Measurements from ENCODE around the gene DMGDH.
A peak's percentile ranks its signal among the peaks of the same experiment; 100 is the strongest.

Gene DMGDH

DNA sequence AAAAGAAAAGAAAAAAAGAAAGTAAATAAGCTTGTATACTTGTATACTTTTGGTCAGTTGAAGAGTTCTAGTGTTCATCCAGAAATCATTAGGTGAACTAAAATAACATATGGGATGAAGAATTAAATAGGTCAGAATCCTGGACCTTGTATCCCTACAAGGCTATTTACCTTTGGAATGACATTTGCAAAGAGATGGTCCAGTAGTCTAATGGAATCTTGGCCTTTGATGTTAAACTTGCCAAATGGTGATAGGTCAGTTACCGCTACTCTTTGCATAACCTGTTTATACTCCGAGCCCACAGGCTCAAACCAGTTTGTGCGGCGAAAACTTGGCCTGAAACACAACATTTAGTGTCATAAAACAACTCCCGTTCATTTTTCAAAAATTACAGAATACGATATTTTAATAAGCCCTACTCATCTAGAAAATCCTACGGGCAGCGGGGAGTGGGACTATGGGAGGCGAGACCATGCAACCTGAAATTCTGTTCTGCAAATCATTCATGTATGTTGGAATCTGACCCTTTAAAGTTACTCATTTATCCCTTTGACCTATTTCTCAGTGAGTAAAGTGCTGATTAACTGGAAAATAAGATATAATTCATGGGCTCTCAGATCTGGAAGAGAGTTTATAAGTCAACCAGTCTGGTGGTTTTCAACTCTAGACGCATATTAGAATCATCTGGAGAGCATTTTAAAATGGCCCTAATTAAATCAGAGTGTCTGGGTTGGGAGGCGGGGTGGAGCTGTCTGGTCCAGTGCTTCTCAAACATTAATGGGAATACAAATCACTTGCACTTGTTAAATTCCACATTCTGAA lies 38.6 kb downstream of the DMGDH start:
- H3K4me3 ChIP-seq (ENCODE audit: low read depth, low read length): no peak overlapping the region
- TF ChIP-seq, protein P1, sequence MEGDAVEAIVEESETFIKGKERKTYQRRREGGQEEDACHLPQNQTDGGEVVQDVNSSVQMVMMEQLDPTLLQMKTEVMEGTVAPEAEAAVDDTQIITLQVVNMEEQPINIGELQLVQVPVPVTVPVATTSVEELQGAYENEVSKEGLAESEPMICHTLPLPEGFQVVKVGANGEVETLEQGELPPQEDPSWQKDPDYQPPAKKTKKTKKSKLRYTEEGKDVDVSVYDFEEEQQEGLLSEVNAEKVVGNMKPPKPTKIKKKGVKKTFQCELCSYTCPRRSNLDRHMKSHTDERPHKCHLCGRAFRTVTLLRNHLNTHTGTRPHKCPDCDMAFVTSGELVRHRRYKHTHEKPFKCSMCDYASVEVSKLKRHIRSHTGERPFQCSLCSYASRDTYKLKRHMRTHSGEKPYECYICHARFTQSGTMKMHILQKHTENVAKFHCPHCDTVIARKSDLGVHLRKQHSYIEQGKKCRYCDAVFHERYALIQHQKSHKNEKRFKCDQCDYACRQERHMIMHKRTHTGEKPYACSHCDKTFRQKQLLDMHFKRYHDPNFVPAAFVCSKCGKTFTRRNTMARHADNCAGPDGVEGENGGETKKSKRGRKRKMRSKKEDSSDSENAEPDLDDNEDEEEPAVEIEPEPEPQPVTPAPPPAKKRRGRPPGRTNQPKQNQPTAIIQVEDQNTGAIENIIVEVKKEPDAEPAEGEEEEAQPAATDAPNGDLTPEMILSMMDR (IDR thresholded peaks at IDR 0.05; ENCODE audit: low read depth, low read length): no peak

DNA sequence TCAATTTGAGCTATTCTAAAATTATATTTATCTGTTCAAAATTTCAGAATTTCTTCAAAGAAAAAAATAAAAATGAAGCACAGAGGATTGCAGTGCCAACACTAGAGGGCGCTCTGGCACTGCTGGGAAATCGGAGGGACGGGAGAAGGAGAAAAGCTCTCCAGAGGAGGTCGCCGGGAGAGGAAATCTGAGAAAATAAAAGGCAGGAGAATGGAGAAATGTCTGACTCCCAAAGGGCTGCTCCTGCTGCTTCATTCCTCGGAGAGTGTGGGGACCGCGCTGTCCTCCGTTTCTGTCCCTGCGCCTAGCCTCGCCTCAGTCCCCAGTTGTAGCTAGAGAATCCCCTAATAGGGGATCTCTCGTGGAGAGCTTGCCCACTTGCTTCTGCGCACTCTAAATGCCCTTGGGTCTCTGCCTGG lies 44.4 kb downstream of the DMGDH start:
- H3K4me3 ChIP-seq (ENCODE audit: low read depth, low read length): peak overlapping the region; percentile 39
- TF ChIP-seq, protein P1 (IDR thresholded peaks at IDR 0.05; ENCODE audit: low read depth, low read length): peak; percentile 86

GRCh38 chr5:79023947-79024346 lies 45.5 kb downstream of the DMGDH start:
- no peak overlapping the region for H3K4me3 ChIP-seq (ENCODE audit: low read depth, low read length)
- TF ChIP-seq, protein P1 (IDR thresholded peaks at IDR 0.05; ENCODE audit: low read depth, low read length): no peak

DNA sequence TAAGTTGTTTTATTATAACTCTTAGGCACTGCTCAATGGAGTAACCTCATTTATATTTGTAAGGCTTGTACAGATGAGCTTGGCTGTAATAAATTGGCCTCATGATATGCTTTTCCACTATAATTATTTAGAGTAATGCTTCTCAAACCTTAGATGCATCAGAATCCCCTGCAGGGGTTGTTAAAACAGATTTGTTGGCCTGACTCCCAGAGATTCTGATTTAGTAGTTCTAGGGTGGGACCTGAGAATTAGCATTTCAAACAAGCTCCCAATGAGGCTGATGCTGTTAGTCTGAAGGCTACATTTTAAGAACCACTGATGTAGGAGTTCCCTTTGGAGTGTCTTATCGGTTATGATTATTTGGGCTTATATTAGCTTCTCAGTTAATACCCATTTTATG lies 46.1 kb downstream of the DMGDH start:
- no peak overlapping the region for H3K4me3 ChIP-seq (ENCODE audit: low read depth, low read length)
- TF ChIP-seq, protein P1 (IDR thresholded peaks at IDR 0.05; ENCODE audit: low read depth, low read length): no peak

- H3K4me3 ChIP-seq (ENCODE audit: low read depth, low read length): no peak overlapping the region
- TF ChIP-seq, protein P1 (IDR thresholded peaks at IDR 0.05; ENCODE audit: low read depth, low read length): no peak
These were observed 46.7 kb downstream of the DMGDH start for GRCh38 chr5:79022771-79023170.

DNA sequence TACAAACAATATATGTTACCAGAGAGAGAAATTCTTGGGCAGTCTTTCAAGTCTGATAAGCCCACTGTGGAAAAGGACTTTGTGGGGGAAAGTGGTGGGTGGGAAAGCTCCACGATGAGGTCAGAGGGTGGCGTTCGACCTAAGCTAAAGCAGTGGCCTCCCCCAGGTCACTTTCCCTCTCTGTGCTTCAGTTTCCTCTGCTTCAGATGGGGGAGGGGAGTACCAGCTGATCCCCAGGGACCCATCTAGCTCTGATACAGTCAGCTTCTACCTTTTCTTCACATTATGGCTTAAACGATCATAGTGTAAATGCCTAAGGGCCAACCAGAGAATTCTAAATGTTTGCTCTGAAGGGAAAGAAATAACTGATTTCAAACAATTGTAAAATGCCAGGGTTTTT lies 47.7 kb downstream of the DMGDH start:
- TF ChIP-seq, protein P1 (IDR thresholded peaks at IDR 0.05; ENCODE audit: low read depth, low read length): no peak

DNA sequence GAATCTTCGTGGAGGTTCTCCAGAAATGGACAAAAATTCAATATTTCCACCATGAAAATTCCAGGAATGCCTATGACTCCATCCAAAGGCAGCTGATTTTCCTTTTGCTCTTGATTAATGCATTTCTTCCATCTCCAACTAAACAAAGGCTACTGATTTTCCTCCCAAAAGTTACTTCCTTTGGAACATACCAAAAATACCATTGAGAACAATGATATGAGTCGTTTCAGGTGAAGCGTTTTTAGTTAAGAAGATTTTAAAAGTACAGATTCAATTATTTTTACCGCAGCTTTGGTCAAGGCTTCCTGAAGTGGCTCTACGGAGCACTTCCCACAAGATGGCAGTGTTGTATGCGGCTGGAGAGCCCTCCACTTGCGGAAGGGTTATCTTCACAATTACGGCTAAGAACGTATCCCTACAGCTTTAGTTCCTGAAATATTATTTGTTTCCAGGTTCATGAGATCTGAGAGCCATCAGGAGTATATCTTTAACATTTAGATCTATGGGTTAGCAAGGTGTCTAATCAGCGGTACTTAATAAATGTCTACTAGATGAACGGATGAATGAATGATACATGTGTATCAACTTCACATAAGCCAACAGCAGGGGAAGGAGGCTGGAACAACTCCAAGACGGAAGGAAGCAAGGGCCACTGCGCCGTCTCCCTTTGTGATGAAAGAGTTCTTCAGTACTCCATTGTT lies 48.5 kb downstream of the DMGDH start:
- TF ChIP-seq, protein P1 (IDR thresholded peaks at IDR 0.05; ENCODE audit: low read depth, low read length): peak; percentile 76
- peak overlapping the region; percentile 25 for H3K4me3 ChIP-seq (ENCODE audit: low read depth, low read length)

More for the DNA sequence above, 47.7 kb downstream of the DMGDH start:
- H3K4me3 ChIP-seq (ENCODE audit: low read depth, low read length): no peak overlapping the region
